SU-DHL-6 (cell line): Measurements from ENCODE around the gene ABHD8.

ENCODE experiments used
- CTCF ChIP-seq: fragments of 200-600 bp; sonication (generic); IDR thresholded peaks from one replicate; pipeline ENCODE4 v1.5.1; 2017; ENCODE audit warnings: antibody characterized with exemption, mild to moderate bottlenecking, low read length, moderate library complexity; ENCODE audit not compliant: insufficient read depth, poor library complexity, severe bottlenecking
- EZH2phosphoT487 ChIP-seq: fragments of 200-600 bp; sonication (generic), shearing (Covaris generic); conservative IDR thresholded peaks from 2 replicates; pipeline ENCODE4 v1.6.1; 2018; ENCODE audit warnings: mild to moderate bottlenecking, antibody characterized with exemption, low read length, moderate library complexity, mixed read lengths

- TF ChIP-seq CTCF: no peak
- no peak for TF ChIP-seq EZH2phosphoT487
Observed at GRCh38 chr19:17327654-17328516, 24.7 kb upstream of the ABHD8 start.
